A673 (cell line): ENCODE data around the gene UBA7. TPM values are rescaled to one million over a fixed set of nuclear protein-coding genes. Genes with fewer than 3 reads are reported as not detected.

Experiments used
- BruUV-seq: library from RNA; stranded (reverse); fragments of 400-500 nt; replicated peaks from 2 replicates; lab custom pipeline; 2021; lab: Mats Ljungman, UMichigan
- CTCF ChIA-PET: fragments of 300-600 bp; sonication (Branson Sonifier 250); formaldehyde crosslinking; loops from one replicate; lab custom pipeline; 2022; ENCODE audit warnings: antibody characterized with exemption; lab: Charles Lee
- POLR2A ChIA-PET: fragments of 300-600 bp; sonication (Branson Sonifier 250); formaldehyde crosslinking; loops from one replicate; lab custom pipeline; 2022; ENCODE audit warnings: antibody characterized with exemption; ENCODE audit not compliant: low non-redundant PET; lab: Charles Lee
- DNase-seq: peaks from one replicate; pipeline ENCODE4 v3.0.0-alpha.2; 2015; ENCODE audit warnings: low spot score
- H3K27ac ChIP-seq: fragments of 200-600 bp; sonication (generic); 2 replicates; pipeline ENCODE4 v1.5.1; 2016; ENCODE audit warnings: mixed run types, low read depth, mild to moderate bottlenecking, mixed read lengths, antibody characterized with exemption, low read length; ENCODE audit not compliant: poor library complexity, severe bottlenecking
- H3K27me3 ChIP-seq: fragments of 200-600 bp; sonication (generic); replicated peaks from 2 replicates; pipeline ENCODE4 v1.6.1; 2017; ENCODE audit warnings: mixed run types, low read depth, mild to moderate bottlenecking, mixed read lengths, antibody characterized with exemption, low read length; ENCODE audit not compliant: insufficient read depth, poor library complexity
- H3K36me3 ChIP-seq: fragments of 200-600 bp; sonication (generic); 2 replicates; pipeline ENCODE4 v1.6.1; 2016; ENCODE audit warnings: mixed run types, mild to moderate bottlenecking, mixed read lengths, antibody characterized with exemption, low read length; ENCODE audit not compliant: insufficient read depth, poor library complexity, severe bottlenecking
- H3K4me1 ChIP-seq: fragments of 200-600 bp; sonication (generic); 2 replicates; pipeline ENCODE4 v1.6.1; 2017; ENCODE audit warnings: mixed run types, mild to moderate bottlenecking, mixed read lengths, antibody characterized with exemption, low read length; ENCODE audit not compliant: insufficient read depth, poor library complexity, severe bottlenecking
- H3K4me3 ChIP-seq: fragments of 200-600 bp; sonication (generic); 2 replicates; pipeline ENCODE4 v1.5.1; 2016; ENCODE audit warnings: low read depth, mixed run types, mild to moderate bottlenecking, mixed read lengths, low read length; ENCODE audit not compliant: poor library complexity, severe bottlenecking
- H3K9me3 ChIP-seq: fragments of 200-600 bp; sonication (generic); 2 replicates; pipeline ENCODE4 v1.6.1; 2016; ENCODE audit warnings: mixed run types, low read depth, mild to moderate bottlenecking, mixed read lengths, antibody characterized with exemption, low read length; ENCODE audit not compliant: poor library complexity, severe bottlenecking
- EZH2 ChIP-seq: fragments of 200-600 bp; sonication (generic); IDR thresholded peaks from 2 replicates; pipeline ENCODE4 v1.6.1; 2017; ENCODE audit warnings: borderline replicate concordance, low read depth, mild to moderate bottlenecking, mixed read lengths, antibody characterized with exemption, low read length; ENCODE audit not compliant: poor library complexity, severe bottlenecking
- intact Hi-C: fragments of 100-400 bp; cut with micrococcal nuclease; formaldehyde crosslinking; loops from one replicate; pipeline ENCODE4 v1.10.0; 2022; ENCODE audit not compliant: unreplicated experiment
- total RNA-seq: library from RNA; stranded (reverse); gene quantifications from 2 replicates; pipeline ENCODE4 v1.2.3, GENCODE V29; 2021
- TF ChIP-seq, protein P1 (sequence below): fragments of 300-800, 200-600 bp; sonication (generic); conservative IDR thresholded peaks from 2 replicates; pipeline ENCODE4 v1.5.1; 2017; ENCODE audit warnings: low read depth, mild to moderate bottlenecking, antibody characterized with exemption, low read length, moderate library complexity, mixed read lengths

UBA7 gene
- total RNA-seq, 1 experiment from 2014 or later = 2.2 TPM

DNA sequence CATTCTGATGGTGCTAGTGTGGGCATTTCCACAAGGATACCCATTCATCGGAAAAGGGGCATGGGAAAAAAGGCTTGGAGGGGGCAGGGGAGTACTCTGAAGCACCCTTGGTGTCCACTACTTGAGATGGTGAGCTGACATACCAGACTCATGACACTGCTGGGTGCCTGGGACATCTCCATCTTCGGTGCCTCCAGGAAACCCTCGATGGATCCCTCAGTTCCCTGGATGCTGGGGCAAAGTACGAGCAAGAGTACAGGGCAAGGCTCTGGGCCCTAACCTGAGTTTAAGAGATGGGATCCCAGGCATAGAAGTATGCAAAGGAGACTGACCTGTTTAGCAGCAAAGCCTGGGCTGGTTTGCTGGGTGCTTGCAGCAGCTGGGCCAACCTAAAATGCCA, 22.2 kb downstream of the UBA7 start:
- Histone ChIP-seq H3K27ac (no peak overlapping the region), H3K4me3 (no peak overlapping the region), H3K4me1 (no peaks in the 10 kb centered on the region), H3K36me3 (no peaks in the 10 kb centered on the region), H3K9me3 (no peaks in the 10 kb centered on the region), H3K27me3 (no peaks in the 10 kb centered on the region)
- ChIA-PET CTCF (interaction anchor here (0.7 kb wide), 1 partner anchor 9 kb away, joined by 4 read pairs; no protein-coding TSS in a partner anchor), POLR2A (no interaction called here)
- no peak for TF ChIP-seq EZH2
- TF ChIP-seq, protein P1, sequence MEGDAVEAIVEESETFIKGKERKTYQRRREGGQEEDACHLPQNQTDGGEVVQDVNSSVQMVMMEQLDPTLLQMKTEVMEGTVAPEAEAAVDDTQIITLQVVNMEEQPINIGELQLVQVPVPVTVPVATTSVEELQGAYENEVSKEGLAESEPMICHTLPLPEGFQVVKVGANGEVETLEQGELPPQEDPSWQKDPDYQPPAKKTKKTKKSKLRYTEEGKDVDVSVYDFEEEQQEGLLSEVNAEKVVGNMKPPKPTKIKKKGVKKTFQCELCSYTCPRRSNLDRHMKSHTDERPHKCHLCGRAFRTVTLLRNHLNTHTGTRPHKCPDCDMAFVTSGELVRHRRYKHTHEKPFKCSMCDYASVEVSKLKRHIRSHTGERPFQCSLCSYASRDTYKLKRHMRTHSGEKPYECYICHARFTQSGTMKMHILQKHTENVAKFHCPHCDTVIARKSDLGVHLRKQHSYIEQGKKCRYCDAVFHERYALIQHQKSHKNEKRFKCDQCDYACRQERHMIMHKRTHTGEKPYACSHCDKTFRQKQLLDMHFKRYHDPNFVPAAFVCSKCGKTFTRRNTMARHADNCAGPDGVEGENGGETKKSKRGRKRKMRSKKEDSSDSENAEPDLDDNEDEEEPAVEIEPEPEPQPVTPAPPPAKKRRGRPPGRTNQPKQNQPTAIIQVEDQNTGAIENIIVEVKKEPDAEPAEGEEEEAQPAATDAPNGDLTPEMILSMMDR = no peak
- intact Hi-C loops = no loop called here
- DNase-seq = no peak
- BruUV-seq = no TSS peak

DNA sequence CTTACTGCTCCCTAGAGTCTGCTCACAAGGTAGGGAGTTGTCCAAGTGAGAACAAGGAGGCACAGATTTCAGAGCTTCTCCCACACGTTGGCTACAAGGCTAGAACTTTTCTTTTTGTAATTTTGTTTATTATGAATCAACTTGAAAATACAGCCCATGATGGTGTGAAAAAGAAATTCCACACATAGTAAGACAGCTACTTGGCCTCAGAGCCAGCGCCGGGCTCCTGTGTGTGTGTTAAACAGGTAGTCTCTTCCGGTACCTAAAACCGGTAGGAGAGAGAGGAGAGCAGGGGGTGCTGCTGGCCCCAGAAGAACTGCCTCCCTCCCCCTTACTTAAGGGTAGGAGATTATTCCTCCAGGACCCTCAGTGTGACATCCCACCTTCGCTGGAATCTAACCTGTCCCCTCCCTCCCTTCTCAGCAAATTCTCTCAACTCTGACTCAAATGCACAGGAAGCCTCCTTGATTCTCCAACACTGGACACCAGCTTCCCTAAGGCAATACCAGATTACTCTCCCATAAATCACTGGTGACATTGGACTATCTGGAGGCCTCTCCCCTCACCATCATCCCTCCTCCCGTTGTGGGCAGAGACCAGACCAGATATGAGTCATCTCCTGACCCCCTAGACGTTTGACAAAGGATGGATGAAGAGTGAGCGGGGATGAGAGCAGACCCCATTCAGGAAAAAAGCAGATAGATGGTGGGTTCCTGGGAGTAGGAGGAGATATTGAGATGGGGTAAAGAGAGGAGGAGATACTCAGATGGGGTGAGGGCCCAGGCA, 22.9 kb downstream of the UBA7 start:
- H3K27ac ChIP-seq = no peak overlapping the region
- H3K9me3 ChIP-seq = no peaks in the 10 kb centered on the region
- H3K4me1 ChIP-seq = no peaks in the 10 kb centered on the region
- POLR2A ChIA-PET = no interaction called here
- H3K4me3 ChIP-seq = no peak overlapping the region
- no peak for TF ChIP-seq EZH2
- TF ChIP-seq, protein P1 = no peak
- intact Hi-C loops = no loop called here
- H3K27me3 ChIP-seq = no peaks in the 10 kb centered on the region
- CTCF ChIA-PET = interaction anchor here (0.7 kb wide), 1 partner anchor 10 kb away, joined by 4 read pairs; no protein-coding TSS in a partner anchor
- H3K36me3 ChIP-seq = no peaks in the 10 kb centered on the region
- no TSS peak for BruUV-seq
- DNase-seq = no peak

DNA sequence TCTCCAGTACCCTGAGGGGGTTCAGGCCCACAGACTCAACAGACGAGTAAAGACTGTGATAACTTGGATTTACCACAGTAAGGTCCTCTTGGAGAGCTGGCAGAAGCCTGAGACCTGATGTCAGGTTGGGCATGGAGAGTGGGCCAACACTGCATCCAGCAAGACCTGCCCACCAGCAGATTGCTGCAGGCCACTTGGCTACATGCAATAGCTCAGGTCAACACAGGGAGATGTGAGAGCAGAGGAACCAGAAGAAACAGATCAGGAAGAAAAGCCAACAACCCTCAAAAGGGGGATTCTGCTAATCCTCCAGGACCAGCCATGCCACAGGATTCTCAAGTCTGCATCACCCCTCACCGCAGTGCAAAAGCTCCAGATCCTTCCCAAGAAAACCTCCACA, 25.7 kb downstream of the UBA7 start:
- BruUV-seq = no TSS peak
- no peak for DNase-seq
- H3K4me3 ChIP-seq = no peak overlapping the region
- TF ChIP-seq EZH2 = no peak
- TF ChIP-seq, protein P1 = no peak
- H3K27me3 ChIP-seq = no peaks in the 10 kb centered on the region
- intact Hi-C loops = no loop called here
- ChIA-PET POLR2A (no interaction called here), CTCF (no interaction called here)
- peaks cover 6% of the 10 kb centered on the region for H3K36me3 ChIP-seq
- H3K4me1 ChIP-seq = no peaks in the 10 kb centered on the region
- no peaks in the 10 kb centered on the region for H3K9me3 ChIP-seq
- H3K27ac ChIP-seq = no peak overlapping the region
